ENCODE results near the gene TLE6. TPM values are rescaled to one million over a fixed set of nuclear protein-coding genes. Genes with fewer than 3 reads are reported as not detected.

TLE6 gene
- total and polyA plus RNA-seq, 2 of the 8 experiments (the other 6 are each of a cell fraction or from before 2014, with no cell fraction given), result 2.5 to 2.9 TPM

DNA sequence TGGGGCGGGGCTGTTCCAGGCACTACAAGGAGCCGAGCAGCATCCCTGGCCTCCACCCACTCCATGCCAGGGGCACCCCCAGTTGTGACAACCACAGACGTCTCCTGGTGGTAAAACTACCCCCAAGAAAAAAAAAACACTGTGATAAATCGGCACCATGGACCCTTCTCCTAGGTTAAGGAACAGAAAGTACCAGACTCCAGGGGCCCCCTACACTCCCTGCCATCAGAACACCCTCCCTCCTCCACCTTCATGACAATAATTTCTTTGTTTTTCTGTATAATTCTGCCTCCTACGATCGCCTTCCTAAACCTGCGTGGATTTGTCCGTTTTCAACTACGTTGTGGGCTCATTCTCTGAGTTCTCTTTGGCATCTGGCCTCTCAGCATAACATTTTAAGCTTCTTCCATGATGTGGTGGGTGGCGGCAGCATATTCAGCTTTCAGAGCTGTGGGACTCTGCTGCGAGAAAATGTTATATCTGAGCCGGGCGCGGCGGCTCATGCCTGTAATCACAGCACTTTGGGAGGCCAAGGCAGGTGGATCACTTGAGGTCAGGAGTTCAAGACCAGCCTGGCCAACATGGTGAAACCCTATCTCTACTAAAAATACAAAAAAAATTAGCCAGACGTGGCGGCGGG lies 43.1 kb downstream of the TLE6 start:
- Histone ChIP-seq H4K5ac (ENCODE audit: insufficient read length, low read depth, low read length) (no peak overlapping the region), H3K27ac (ENCODE audit: low read depth, low read length) (no peak overlapping the region), H3K27me3 (replicated peaks in 1 of 4; ENCODE audit: control insufficient read depth in 3 of 4, extremely low read depth in 1 of 4, insufficient read depth in 3 of 4, low read length in 3 of 4) (peaks cover 0 to 12% (median 8%) of the 10 kb centered on the region in 4 experiments; a peak in 5 of 7 replicates), H4K8ac (ENCODE audit: extremely low read depth, insufficient read depth, low read length) (no peak overlapping the region), H3K18ac (ENCODE audit: extremely low read depth, low read length) (no peak overlapping the region), H2BK12ac (ENCODE audit: low read depth, low read length) (no peak overlapping the region), H3K4me2 (ENCODE audit: insufficient read depth in 1 of 2, low read depth in 2 of 2, low read length in 2 of 2) (no peak overlapping the region), H3K9ac (replicated peaks in 1 of 4; ENCODE audit: extremely low read depth in 1 of 4, low read depth in 3 of 4, low read length in 3 of 4) (no peak overlapping the region), H3K14ac (ENCODE audit: insufficient read length) (no peak overlapping the region), H3K23ac (ENCODE audit: insufficient read length) (no peak overlapping the region), H2BK5ac (ENCODE audit: low read depth, low read length) (no peak overlapping the region), H3K4ac (replicated peaks; ENCODE audit: insufficient read length, low read depth, low read length) (no peak overlapping the region), H3K23me2 (ENCODE audit: low read depth, low read length) (peaks cover 7% of the 10 kb centered on the region; the same call in 1 of the 2 replicates), H3K9me3 (ENCODE audit: insufficient read depth in 2 of 2, low read depth in 1 of 2, low read length in 1 of 2) (no peaks in the 10 kb centered on the region), H3K79me1 (ENCODE audit: low read depth, low read length) (no peaks in the 10 kb centered on the region), H4K20me1 (replicated peaks in 1 of 2; ENCODE audit: control insufficient read depth in 1 of 2, insufficient read depth in 2 of 2, low read length in 2 of 2) (no peaks in the 10 kb centered on the region), H3K4me3 (ENCODE audit: extremely low read depth in 1 of 4, insufficient read depth in 2 of 4, low read depth in 3 of 4, low read length in 4 of 4) (no peak overlapping the region), H2BK120ac (replicated peaks; ENCODE audit: low read depth, low read length) (no peak overlapping the region), H3K79me2 (ENCODE audit: control insufficient read depth in 1 of 2, insufficient read depth in 2 of 2, low read length in 2 of 2) (no peaks in the 10 kb centered on the region), H3K36me3 (ENCODE audit: control insufficient read depth in 2 of 4, insufficient read depth in 4 of 4, low read length in 3 of 4) (no peaks in the 10 kb centered on the region), H3K56ac (replicated peaks; ENCODE audit: insufficient read length, low read depth, low read length) (no peak overlapping the region), H2BK20ac (ENCODE audit: low read length) (no peak overlapping the region), H4K91ac (replicated peaks; ENCODE audit: insufficient read length, low read length) (no peak overlapping the region), H3K4me1 (replicated peaks in 1 of 4; ENCODE audit: control insufficient read depth in 3 of 4, insufficient read depth in 4 of 4, low read length in 3 of 4) (peaks cover 0 to 13% (median 10%) of the 10 kb centered on the region in 4 experiments; a peak in 6 of 7 replicates), H2BK15ac (ENCODE audit: low read length) (no peak overlapping the region), H2AK5ac (ENCODE audit: low read depth, low read length) (no peak overlapping the region), H2AFZ (ENCODE audit: low read length) (no peak overlapping the region)
- TF ChIP-seq POLR2AphosphoS5 (IDR thresholded peaks at IDR 0.05; ENCODE audit: low read depth, low read length), result no peak
- no peak for TF ChIP-seq SP1 (IDR thresholded peaks at IDR 0.05; ENCODE audit: low read depth, low read length)
- no peak for TF ChIP-seq CBX5 (IDR thresholded peaks at IDR 0.05; ENCODE audit: low read depth, low read length)
- TF ChIP-seq HDAC6 (IDR thresholded peaks at IDR 0.05; ENCODE audit: low read depth, low read length), result no peak
- TF ChIP-seq TBP (IDR thresholded peaks at IDR 0.05; ENCODE audit: low read depth, low read length), result no peak
- no peak for TF ChIP-seq CBX8 (IDR thresholded peaks at IDR 0.05; ENCODE audit: borderline replicate concordance, low read depth, low read length)
- TF ChIP-seq RFX5 (IDR thresholded peaks at IDR 0.05; ENCODE audit: borderline replicate concordance, low read depth, low read length), result no peak
- TF ChIP-seq, protein P1, sequence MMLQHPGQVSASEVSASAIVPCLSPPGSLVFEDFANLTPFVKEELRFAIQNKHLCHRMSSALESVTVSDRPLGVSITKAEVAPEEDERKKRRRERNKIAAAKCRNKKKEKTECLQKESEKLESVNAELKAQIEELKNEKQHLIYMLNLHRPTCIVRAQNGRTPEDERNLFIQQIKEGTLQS (IDR thresholded peaks at IDR 0.05; ENCODE audit: insufficient read depth, low read depth, low read length), result no peak
- TF ChIP-seq BRCA1 (IDR thresholded peaks at IDR 0.05; ENCODE audit: low read depth, low read length), result no peak
- ChIA-PET POLR2A (ENCODE audit: partially characterized antibody) (no interaction called here), CTCF (ENCODE audit: partially characterized antibody) (interaction anchor here (0.6 kb wide), 1 partner anchor 88 kb away, joined by 3 read pairs; no protein-coding TSS in a partner anchor)
- FAIRE-seq (no peak), DNase-seq (ENCODE audit: low read depth in 1 of 2, low spot score in 2 of 2) (no peak)
- WGBS, 2 experiments (ENCODE audit: extremely low coverage in 1 of 2, insufficient coverage in 1 of 2, insufficient read length in 1 of 2, insufficient replicate concordance in 2 of 2, low coverage in 1 of 2, low lambda C conversion rate in 2 of 2, missing lambda C conversion rate in 1 of 2), result 89% methylated on average over 18 of the region's 18 CpGs; no CpG with 5 or more reads in 1 of the 2 experiments
